Astrocyte of the spinal cord (primary cell): ENCODE data around the gene PTH2R.

Experiments
- DNase-seq: peaks from one replicate; pipeline ENCODE4 v3.0.0; 2011; ENCODE audit warnings: low read depth, low spot score
- H3K4me3 ChIP-seq: 2 replicates; pipeline ENCODE4 v1.5.1; 2011; ENCODE audit warnings: low read depth, mild to moderate bottlenecking, low read length, moderate library complexity
- CTCF ChIP-seq: IDR thresholded peaks from 2 replicates; pipeline ENCODE4 v1.5.1; 2012; ENCODE audit warnings: low read depth, mild to moderate bottlenecking, low read length, inconsistent platforms
- in situ Hi-C: cut with HindIII; loops from 2 replicates; pipeline ENCODE4 v1.10.0; 2017; ENCODE audit warnings: low sequenced_read_pairs

The PTH2R gene

GRCh38 chr2:208361077-208361441 is 45.5 kb upstream of the PTH2R start:
- no peak for TF ChIP-seq CTCF
- H3K4me3 ChIP-seq: no peak overlapping the region
- in situ Hi-C loops: no loop called here
- no peak for DNase-seq

GRCh38 chr2:208363485-208363884 is 43.1 kb upstream of the PTH2R start:
- H3K4me3 ChIP-seq: no peak overlapping the region
- no peak for TF ChIP-seq CTCF
- in situ Hi-C loops: no loop called here
- DNase-seq: peak; percentile 80

- in situ Hi-C loops: no loop called here
- DNase-seq: no peak
- no peak overlapping the region for H3K4me3 ChIP-seq
- TF ChIP-seq CTCF: no peak
Measured at GRCh38 chr2:208366215-208367127, 40.1 kb upstream of the PTH2R start.

- in situ Hi-C loops: no loop called here
- H3K4me3 ChIP-seq: no peak overlapping the region
- no peak for DNase-seq
- no peak for TF ChIP-seq CTCF
Measured at GRCh38 chr2:208369091-208369490, 37.5 kb upstream of the PTH2R start.

- in situ Hi-C loops: no loop called here
- DNase-seq: no peak
- no peak for TF ChIP-seq CTCF
Measured at GRCh38 chr2:208370881-208371633, 35.5 kb upstream of the PTH2R start.

GRCh38 chr2:208371634-208371935 is 35.0 kb upstream of the PTH2R start:
- DNase-seq: no peak
- no peak for TF ChIP-seq CTCF
- H3K4me3 ChIP-seq: no peak overlapping the region
- in situ Hi-C loops: no loop called here

More at GRCh38 chr2:208370881-208371633, 35.5 kb upstream of the PTH2R start:
- no peak overlapping the region for H3K4me3 ChIP-seq
